ENCODE measurements around the gene EDN1. TPM values are rescaled to one million over a fixed set of nuclear protein-coding genes. Genes with fewer than 3 reads are reported as not detected.
A peak's percentile ranks its signal among the peaks of the same experiment; 100 is the strongest.

The EDN1 gene
- not detected in 2 replicates for total RNA-seq (2011; cell fraction: chromatin; rRNA removed; ENCODE audit: low replicate concordance)
- total RNA-seq (2011; cell fraction: nucleolus; rRNA removed), result not detected in 2 replicates
- total RNA-seq (2011; cell fraction: nucleoplasm; rRNA removed), result not detected in 2 replicates
- total RNA-seq (2014; rRNA removed), result not detected in 2 replicates
- total RNA-seq (2014; rRNA removed; fragmentation: Illumina TruSeq; extraction: Trizol), result not detected in 2 replicates
- 0.08 TPM in 1 of 2 replicates, not detected in the other for total RNA-seq (2015; rRNA removed; fragmentation: Illumina TruSeq; extraction: Trizol)
- not detected in 2 replicates for total RNA-seq (2021)
- polyA plus RNA-seq (2011; rRNA removed), result 0.03 TPM in 1 of 2 replicates, not detected in the other
- polyA plus RNA-seq (2011; cell fraction: cytosol; rRNA removed), result 0.06 and 0.07 TPM in 2 replicates
- 0.10 and 0.25 TPM in 2 replicates for polyA plus RNA-seq (2011; cell fraction: nucleus; rRNA removed)
- 0.05 and 0.10 TPM in 2 replicates for polyA plus RNA-seq (2012)
- polyA plus RNA-seq (2014; fragmentation: Illumina TruSeq; extraction: Trizol), result 0.06 and 0.07 TPM in 2 replicates
- not detected for polyA plus RNA-seq (2014; fragmentation: Nextera tagmentation; extraction: Ambion mirVana)
- 0.07 TPM in 1 of 2 replicates, not detected in the other for polyA plus RNA-seq (2014; rRNA removed)
- polyA minus RNA-seq (2011; rRNA and poly(A)+ RNA removed), result not detected in 2 replicates
- not detected in 2 replicates for polyA minus RNA-seq (2011; cell fraction: cytosol; rRNA and poly(A)+ RNA removed)
- not detected in 2 replicates for polyA minus RNA-seq (2011; cell fraction: nucleus; rRNA and poly(A)+ RNA removed)
- percentile 15 among the genes with signal in this experiment for Bru-seq, nascent RNA
- not detected for BruChase-seq, experiment 1, labeled RNA remaining after a 2-hour chase
- percentile 16 among the genes with signal in this experiment for BruChase-seq, experiment 2, labeled RNA remaining after a 6-hour chase
- long read RNA-seq, experiment 1, result 0 reads
- long read RNA-seq, experiment 2, result 0 reads
- long read RNA-seq, experiment 3, result 0 reads

DNA sequence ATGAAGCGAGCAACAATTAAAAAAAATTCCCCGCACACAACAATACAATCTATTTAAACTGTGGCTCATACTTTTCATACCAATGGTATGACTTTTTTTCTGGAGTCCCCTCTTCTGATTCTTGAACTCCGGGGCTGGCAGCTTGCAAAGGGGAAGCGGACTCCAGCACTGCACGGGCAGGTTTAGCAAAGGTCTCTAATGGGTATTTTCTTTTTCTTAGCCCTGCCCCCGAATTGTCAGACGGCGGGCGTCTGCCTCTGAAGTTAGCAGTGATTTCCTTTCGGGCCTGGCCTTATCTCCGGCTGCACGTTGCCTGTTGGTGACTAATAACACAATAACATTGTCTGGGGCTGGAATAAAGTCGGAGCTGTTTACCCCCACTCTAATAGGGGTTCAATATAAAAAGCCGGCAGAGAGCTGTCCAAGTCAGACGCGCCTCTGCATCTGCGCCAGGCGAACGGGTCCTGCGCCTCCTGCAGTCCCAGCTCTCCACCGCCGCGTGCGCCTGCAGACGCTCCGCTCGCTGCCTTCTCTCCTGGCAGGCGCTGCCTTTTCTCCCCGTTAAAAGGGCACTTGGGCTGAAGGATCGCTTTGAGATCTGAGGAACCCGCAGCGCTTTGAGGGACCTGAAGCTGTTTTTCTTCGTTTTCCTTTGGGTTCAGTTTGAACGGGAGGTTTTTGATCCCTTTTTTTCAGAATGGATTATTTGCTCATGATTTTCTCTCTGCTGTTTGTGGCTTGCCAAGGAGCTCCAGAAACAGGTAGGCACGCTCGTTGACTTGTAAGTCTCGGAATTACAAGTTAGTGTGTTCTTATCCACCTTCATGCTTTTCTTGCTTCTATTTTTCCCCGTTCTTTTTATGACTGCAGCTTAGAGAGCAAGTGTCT lies at the start of gene EDN1:
Gene EDN1, plus strand, starts transcription at position 429 of the 888 bp plus-strand sequence. Its CDS starts 269 bp downstream, at position 698.
- no peak within 1 kb of the TSS for H3K4me3 ChIP-seq
- H4K20me1 ChIP-seq (replicated peaks; ENCODE audit: control insufficient read depth, insufficient read depth, low read length), result no peaks in the 10 kb centered on the region
- H3K9ac ChIP-seq (ENCODE audit: insufficient read depth in 1 of 2, low read depth in 2 of 2, low read length in 2 of 2), result no peak within 1 kb of the TSS
- H2AFZ ChIP-seq (ENCODE audit: low read depth, low read length), result no peak within 1 kb of the TSS
- no peak within 1 kb of the TSS for H3K4me2 ChIP-seq (ENCODE audit: insufficient read depth, low read length)
- in situ Hi-C loops (cut with MboI) (loop anchor here (5.0 kb wide), 1 partner anchor 638 kb away; no protein-coding TSS in a partner anchor), intact Hi-C loops (cut with micrococcal nuclease) (loop anchor here (1.0 to 2.0 kb wide), 3 partner anchors 315 to 703 kb away; no protein-coding TSS in a partner anchor)
- H3K4me1 ChIP-seq (replicated peaks in 1 of 2; ENCODE audit: control insufficient read depth in 2 of 2, insufficient read depth in 2 of 2, low read length in 2 of 2), result peaks cover 0 to 10% of the 10 kb centered on the region in 2 experiments; a peak in 2 of 5 replicates
- H3K27me3 ChIP-seq (ENCODE audit: control insufficient read depth in 2 of 2, insufficient read depth in 2 of 2, low read length in 2 of 2), result peaks cover 24 to 37% of the 10 kb centered on the region in 2 experiments
- WGBS (ENCODE audit: insufficient coverage, low coverage, missing lambda C conversion rate), result 1% methylated on average over 38 of the region's 38 CpGs
- no peaks in the 10 kb centered on the region for H3K9me3 ChIP-seq (replicated peaks; ENCODE audit: control insufficient read depth, insufficient read depth, low read depth, low read length)
- peak; percentile 87 for ATAC-seq
- CTCF ChIA-PET (ENCODE audit: low intra/inter-chr PET ratio), result interaction anchor here (0.8 to 2.1 kb wide), 4 partner anchors 590 to 705 kb away, joined by 3 to 15 read pairs (median 6); no protein-coding TSS in a partner anchor
- H3K27ac ChIP-seq (ENCODE audit: extremely low read depth, low read depth, low read length), result no peak within 1 kb of the TSS
- no peaks in the 10 kb centered on the region for H3K9me1 ChIP-seq (ENCODE audit: control insufficient read depth, insufficient read depth, low read length)
- peak; percentile 24 to 47 (median 32) for DNase-seq (ENCODE audit: extremely low read depth in 1 of 4, low spot score in 3 of 4)
- BruUV-seq (replicated peaks), result no TSS peak
- FAIRE-seq, result peak; percentile 42
- H3K36me3 ChIP-seq (ENCODE audit: control insufficient read depth, insufficient read depth, low read length), result no peaks in the 10 kb centered on the region
- POLR2A ChIA-PET, result interaction anchor here (0.5 to 2.0 kb wide), 3 partner anchors 322 to 902 kb away, joined by 3 to 4 read pairs (median 4); no protein-coding TSS in a partner anchor
- no peaks in the 10 kb centered on the region for H3K79me2 ChIP-seq (ENCODE audit: control insufficient read depth, insufficient read depth, low read length)
- TF ChIP-seq TBL1XR1 (IDR thresholded peaks at IDR 0.05; ENCODE audit: low read length in 2 of 2), result no peak
- TF ChIP-seq TCFL5 (CRISPR knock-in tag; conservative IDR thresholded peaks at IDR 0.05), result no peak
- TF ChIP-seq CBFA2T2 (conservative IDR thresholded peaks at IDR 0.05), result peak; percentile 49
- no peak for TF ChIP-seq TEAD1 (CRISPR knock-in tag; IDR thresholded peaks at IDR 0.05)
- peak; percentile 74 for TF ChIP-seq CBFA2T3 (IDR thresholded peaks at IDR 0.05)
- peak; percentile 36 for TF ChIP-seq CXXC5 (CRISPR knock-in tag; IDR thresholded peaks at IDR 0.05)
- TF ChIP-seq, protein P1, sequence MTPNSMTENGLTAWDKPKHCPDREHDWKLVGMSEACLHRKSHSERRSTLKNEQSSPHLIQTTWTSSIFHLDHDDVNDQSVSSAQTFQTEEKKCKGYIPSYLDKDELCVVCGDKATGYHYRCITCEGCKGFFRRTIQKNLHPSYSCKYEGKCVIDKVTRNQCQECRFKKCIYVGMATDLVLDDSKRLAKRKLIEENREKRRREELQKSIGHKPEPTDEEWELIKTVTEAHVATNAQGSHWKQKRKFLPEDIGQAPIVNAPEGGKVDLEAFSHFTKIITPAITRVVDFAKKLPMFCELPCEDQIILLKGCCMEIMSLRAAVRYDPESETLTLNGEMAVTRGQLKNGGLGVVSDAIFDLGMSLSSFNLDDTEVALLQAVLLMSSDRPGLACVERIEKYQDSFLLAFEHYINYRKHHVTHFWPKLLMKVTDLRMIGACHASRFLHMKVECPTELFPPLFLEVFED (CRISPR knock-in tag; conservative IDR thresholded peaks at IDR 0.05), result no peak
- no peak for TF ChIP-seq ZNF212 (CRISPR knock-in tag; IDR thresholded peaks at IDR 0.05)
- TF ChIP-seq CBFB (CRISPR knock-in tag; IDR thresholded peaks at IDR 0.05), result no peak
- no peak for TF ChIP-seq TARDBP (IDR thresholded peaks at IDR 0.05)
- peak; percentile 71 to 85 for TF ChIP-seq KDM1A (IDR thresholded peaks at IDR 0.05)
- TF ChIP-seq, protein P2, sequence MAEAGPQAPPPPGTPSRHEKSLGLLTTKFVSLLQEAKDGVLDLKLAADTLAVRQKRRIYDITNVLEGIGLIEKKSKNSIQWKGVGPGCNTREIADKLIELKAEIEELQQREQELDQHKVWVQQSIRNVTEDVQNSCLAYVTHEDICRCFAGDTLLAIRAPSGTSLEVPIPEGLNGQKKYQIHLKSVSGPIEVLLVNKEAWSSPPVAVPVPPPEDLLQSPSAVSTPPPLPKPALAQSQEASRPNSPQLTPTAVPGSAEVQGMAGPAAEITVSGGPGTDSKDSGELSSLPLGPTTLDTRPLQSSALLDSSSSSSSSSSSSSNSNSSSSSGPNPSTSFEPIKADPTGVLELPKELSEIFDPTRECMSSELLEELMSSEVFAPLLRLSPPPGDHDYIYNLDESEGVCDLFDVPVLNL (CRISPR knock-in tag; IDR thresholded peaks at IDR 0.05; ENCODE audit: low read depth), result no peak
- no peak for TF ChIP-seq ZNF668 (CRISPR knock-in tag; IDR thresholded peaks at IDR 0.05)
- TF ChIP-seq ARID1B (IDR thresholded peaks at IDR 0.05), result peak; percentile 47; the same call in 1 of the 2 replicates
- TF ChIP-seq TCF3 (CRISPR knock-in tag; IDR thresholded peaks at IDR 0.05), result peak; percentile 63
